A549 (cell line): ENCODE results near the gene KAT6B.

Experiments
- CBX8 ChIP-seq: fragments of 200-600 bp; sonication (generic); IDR thresholded peaks from 2 replicates; pipeline ENCODE4 v1.6.1; 2016
- CEBPB ChIP-seq, 2 experiments: fragments of >200 bp in 1 of 2; sonication (Bioruptor Twin) in 1 of 2; formaldehyde crosslinking in 1 of 2; IDR thresholded peaks; 2 replicates each; pipeline ENCODE4 v1.6.1; 2012 to 2016
- EP300 ChIP-seq, 2 experiments: fragments of >200 bp; sonication (Bioruptor Twin); formaldehyde crosslinking; IDR thresholded peaks; 2 replicates in 1 of 2; 3 replicates in 1 of 2; pipeline ENCODE4 v1.6.1; 2016 to 2017
- ESRRA ChIP-seq: fragments of 150-350 bp; IDR thresholded peaks from 2 replicates; pipeline ENCODE4 v1.6.1; 2014; ENCODE audit warnings: mild to moderate bottlenecking, low read length, borderline replicate concordance
- FOSL2 ChIP-seq, 2 experiments: fragments of 450-650 bp in 1 of 2; fragments of >200 bp in 1 of 2; sonication (Bioruptor Twin) in 1 of 2; formaldehyde crosslinking; IDR thresholded peaks; 2 replicates each; pipeline versions ENCODE4 v1.5.0 to v1.6.1; 2016 to 2020; ENCODE audit warnings: mild to moderate bottlenecking in 1 of 2, moderate library complexity in 1 of 2
- GATA3 ChIP-seq: IDR thresholded peaks from 2 replicates; pipeline ENCODE4 v1.6.1; 2012; ENCODE audit warnings: borderline replicate concordance
- HOXA7 ChIP-seq: fragments of 250-450 bp; sonication (Bioruptor Pico); IDR thresholded peaks from 2 replicates; pipeline ENCODE4 v1.5.0; 2020; ENCODE audit warnings: mild to moderate bottlenecking, moderate library complexity
- JUNB ChIP-seq: fragments of >200 bp; sonication (Bioruptor Twin); formaldehyde crosslinking; IDR thresholded peaks from 2 replicates; pipeline ENCODE4 v1.6.1; 2016
- NFE2L2 ChIP-seq: fragments of 150-350 bp; conservative IDR thresholded peaks from 2 replicates; pipeline ENCODE4 v1.6.1; 2014; ENCODE audit warnings: low read length
- NPAS2 ChIP-seq: fragments of 250-450 bp; sonication (Bioruptor Pico); IDR thresholded peaks from 2 replicates; pipeline ENCODE4 v1.8.0; 2022; ENCODE audit warnings: mild to moderate bottlenecking, moderate library complexity, borderline replicate concordance
- POLR2A ChIP-seq: IDR thresholded peaks from 2 replicates; pipeline ENCODE4 v1.6.1; 2012; ENCODE audit warnings: mild to moderate bottlenecking, low read length
- USF2 ChIP-seq: fragments of 450-650 bp; IDR thresholded peaks from 2 replicates; pipeline ENCODE4 v1.6.1; 2014; ENCODE audit warnings: antibody characterized with exemption
- TF ChIP-seq, protein P1 (sequence below): fragments of >200 bp; sonication (Bioruptor Twin); formaldehyde crosslinking; IDR thresholded peaks from 3 replicates; pipeline ENCODE4 v1.5.1; 2016
- TF ChIP-seq, protein P2 (sequence below): IDR thresholded peaks from 2 replicates; pipeline ENCODE4 v1.6.1; 2012

DNA sequence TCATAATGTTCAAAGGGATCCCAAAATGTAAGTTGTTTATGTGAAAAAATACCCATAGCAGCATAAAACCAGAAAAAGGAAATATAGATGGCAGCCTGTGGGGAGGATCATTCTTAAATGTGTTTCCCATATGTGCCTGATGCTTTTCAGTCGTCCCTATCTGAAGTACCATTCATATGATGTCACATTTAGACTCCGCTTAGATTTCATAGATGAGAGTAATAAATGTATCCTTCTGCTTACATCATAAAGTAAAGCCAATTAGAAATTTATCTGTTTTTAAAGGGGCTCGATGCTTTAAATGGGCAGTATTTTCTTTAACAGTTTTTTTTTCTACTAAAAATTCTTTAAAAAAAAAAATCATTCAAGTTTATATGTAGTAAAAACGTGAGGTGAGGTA is 136.1 kb downstream of the KAT6B start:
- no peak for TF ChIP-seq JUNB
- TF ChIP-seq, protein P1, sequence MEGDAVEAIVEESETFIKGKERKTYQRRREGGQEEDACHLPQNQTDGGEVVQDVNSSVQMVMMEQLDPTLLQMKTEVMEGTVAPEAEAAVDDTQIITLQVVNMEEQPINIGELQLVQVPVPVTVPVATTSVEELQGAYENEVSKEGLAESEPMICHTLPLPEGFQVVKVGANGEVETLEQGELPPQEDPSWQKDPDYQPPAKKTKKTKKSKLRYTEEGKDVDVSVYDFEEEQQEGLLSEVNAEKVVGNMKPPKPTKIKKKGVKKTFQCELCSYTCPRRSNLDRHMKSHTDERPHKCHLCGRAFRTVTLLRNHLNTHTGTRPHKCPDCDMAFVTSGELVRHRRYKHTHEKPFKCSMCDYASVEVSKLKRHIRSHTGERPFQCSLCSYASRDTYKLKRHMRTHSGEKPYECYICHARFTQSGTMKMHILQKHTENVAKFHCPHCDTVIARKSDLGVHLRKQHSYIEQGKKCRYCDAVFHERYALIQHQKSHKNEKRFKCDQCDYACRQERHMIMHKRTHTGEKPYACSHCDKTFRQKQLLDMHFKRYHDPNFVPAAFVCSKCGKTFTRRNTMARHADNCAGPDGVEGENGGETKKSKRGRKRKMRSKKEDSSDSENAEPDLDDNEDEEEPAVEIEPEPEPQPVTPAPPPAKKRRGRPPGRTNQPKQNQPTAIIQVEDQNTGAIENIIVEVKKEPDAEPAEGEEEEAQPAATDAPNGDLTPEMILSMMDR, result no peak
- TF ChIP-seq FOSL2 (IDR thresholded peaks at IDR 0.05), result no peak
- TF ChIP-seq FOSL2 (CRISPR knock-in tag; IDR thresholded peaks at IDR 0.05), result no peak
- no peak for TF ChIP-seq USF2
- no peak for TF ChIP-seq GATA3
- no peak for TF ChIP-seq HOXA7 (CRISPR knock-in tag)
- no peak for TF ChIP-seq POLR2A
- no peak for TF ChIP-seq EP300 (IDR thresholded peaks at IDR 0.05)
- TF ChIP-seq, protein P2, sequence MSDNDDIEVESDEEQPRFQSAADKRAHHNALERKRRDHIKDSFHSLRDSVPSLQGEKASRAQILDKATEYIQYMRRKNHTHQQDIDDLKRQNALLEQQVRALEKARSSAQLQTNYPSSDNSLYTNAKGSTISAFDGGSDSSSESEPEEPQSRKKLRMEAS, result no peak
- TF ChIP-seq CEBPB (IDR thresholded peaks at IDR 0.05), result no peak
- no peak for TF ChIP-seq CBX8
- TF ChIP-seq ESRRA, result no peak
- TF ChIP-seq NPAS2 (CRISPR knock-in tag), result no peak
- TF ChIP-seq NFE2L2, result no peak
